Retinal pigment epithelial cell (primary cell): ENCODE data around the gene IFNAR2.

Experiments used
- DNase-seq: peaks from one replicate; pipeline ENCODE4 v3.0.0-alpha.2; 2010; ENCODE audit warnings: low read depth
- H3K4me3 ChIP-seq: 2 replicates; pipeline ENCODE4 v1.5.1; 2011; ENCODE audit warnings: mild to moderate bottlenecking, low read length, control low read depth, moderate library complexity
- CTCF ChIP-seq: conservative IDR thresholded peaks from 2 replicates; pipeline ENCODE4 v1.5.1; 2011; ENCODE audit warnings: low read depth, low read length, control low read depth, inconsistent platforms

Gene IFNAR2

DNA sequence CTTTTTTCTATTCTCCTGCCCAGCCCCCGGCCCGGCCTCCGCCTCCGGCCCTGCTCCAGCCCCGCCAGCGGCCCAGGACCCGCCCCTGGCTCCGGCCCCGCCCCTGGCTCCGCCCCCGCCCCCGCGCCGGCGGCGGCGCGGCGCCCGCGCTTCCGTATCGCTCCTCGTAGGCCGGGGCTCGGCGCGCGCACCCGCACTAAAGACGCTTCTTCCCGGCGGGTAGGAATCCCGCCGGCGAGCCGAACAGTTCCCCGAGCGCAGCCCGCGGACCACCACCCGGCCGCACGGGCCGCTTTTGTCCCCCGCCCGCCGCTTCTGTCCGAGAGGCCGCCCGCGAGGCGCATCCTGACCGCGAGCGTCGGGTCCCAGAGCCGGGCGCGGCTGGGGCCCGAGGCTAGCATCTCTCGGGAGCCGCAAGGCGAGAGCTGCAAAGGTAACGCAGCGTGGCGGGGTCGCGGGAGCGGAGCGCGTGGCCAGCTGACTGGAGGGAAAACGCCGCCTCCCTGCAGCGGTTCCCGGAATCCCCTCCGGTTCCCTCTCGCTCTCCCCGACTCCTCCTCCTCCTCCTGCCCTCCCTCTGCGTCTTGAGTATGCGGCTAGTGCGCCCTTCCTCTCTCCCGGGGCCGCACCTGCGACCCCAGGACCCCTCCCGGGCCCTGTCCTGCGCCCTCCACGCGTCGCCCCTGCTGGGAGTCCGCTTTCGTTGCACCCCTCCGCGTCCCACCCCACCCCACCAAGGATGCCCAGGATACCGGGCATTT lies at the start of gene IFNAR2:
Gene IFNAR2 (plus strand): TSS at position 155 of the 761 bp plus-strand sequence. CDS start 11,985 bp downstream, outside the sequence.
- peak within 1 kb of the TSS; percentile 79 for H3K4me3 ChIP-seq
- no peak for DNase-seq
- no peak for TF ChIP-seq CTCF

GRCh38 chr21:33185852-33186251 lies 43.9 kb upstream of the IFNAR2 start:
- no peak for TF ChIP-seq CTCF
- DNase-seq = no peak
- no peak overlapping the region for H3K4me3 ChIP-seq

DNA sequence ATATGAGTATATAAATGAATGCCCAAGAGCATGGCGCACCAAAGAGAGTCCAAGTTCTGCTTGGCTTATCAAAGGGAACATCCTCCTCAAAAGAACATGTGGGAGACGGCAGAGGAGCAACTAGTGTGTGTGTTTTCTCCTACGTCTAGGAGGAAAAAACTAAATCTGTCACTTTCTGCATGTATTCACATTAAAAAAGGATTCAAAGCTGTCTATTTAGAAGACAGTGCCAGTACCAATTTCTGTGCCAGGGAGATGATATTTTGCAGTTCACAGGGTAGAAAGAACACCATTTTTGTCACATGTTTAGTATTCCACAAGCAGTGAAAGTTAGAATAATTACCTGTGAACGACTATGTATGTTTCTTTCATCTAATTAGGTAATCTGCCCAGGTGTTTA lies 42.5 kb upstream of the IFNAR2 start:
- no peak overlapping the region for H3K4me3 ChIP-seq
- TF ChIP-seq CTCF = no peak
- no peak for DNase-seq

- no peak for TF ChIP-seq CTCF
- H3K4me3 ChIP-seq = no peak overlapping the region
- DNase-seq = no peak
These were observed 40.5 kb upstream of the IFNAR2 start for GRCh38 chr21:33189237-33189636.

DNA sequence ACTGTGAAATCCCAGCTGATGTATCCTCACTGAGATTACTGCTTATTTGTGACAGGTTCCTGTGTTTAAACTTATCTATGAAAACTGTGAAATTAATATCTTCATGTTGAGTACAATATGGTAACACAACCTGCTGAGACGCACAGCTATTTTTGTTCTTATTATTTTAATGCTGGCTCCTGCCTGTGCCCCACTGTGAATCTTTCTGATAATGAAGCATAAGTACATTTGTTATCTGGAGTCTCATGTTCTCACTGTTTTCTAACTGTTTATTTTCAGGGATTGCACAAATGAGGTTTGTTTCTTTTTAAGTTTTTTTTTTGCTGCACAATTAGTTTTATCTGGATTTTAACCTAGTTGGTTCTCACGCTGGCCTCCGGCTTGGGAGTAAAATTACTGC lies 39.9 kb upstream of the IFNAR2 start:
- no peak for DNase-seq
- TF ChIP-seq CTCF = no peak
- H3K4me3 ChIP-seq = no peak overlapping the region

DNA sequence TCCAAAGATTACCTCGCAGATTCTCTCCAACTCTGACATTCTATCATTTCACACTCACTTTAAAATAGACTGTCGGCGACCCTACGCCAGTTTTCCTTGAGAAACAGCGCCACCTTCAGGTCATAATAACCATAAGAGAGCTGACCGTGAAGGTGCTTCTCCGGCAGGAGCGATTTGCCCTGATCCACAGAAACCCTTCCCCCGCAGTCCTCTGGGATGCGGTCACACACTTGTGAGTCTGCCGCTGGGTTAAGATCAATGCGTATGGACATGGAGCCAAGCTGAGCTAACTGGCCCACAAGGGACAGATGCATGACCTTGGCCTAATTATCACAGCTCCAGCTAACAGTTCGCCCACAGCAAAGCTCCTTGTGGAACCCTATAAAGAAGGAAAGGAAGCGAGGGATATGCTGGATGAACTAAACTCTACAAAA lies 32.8 kb upstream of the IFNAR2 start:
- no peak overlapping the region for H3K4me3 ChIP-seq
- TF ChIP-seq CTCF = peak; percentile 69
- DNase-seq = no peak

- H3K4me3 ChIP-seq = no peak overlapping the region
- no peak for DNase-seq
- TF ChIP-seq CTCF = no peak
These were observed 32.2 kb upstream of the IFNAR2 start for GRCh38 chr21:33197496-33197895.
